Calu3 (cell line): ENCODE measurements around the gene ASMTL. TPM values are rescaled to one million over a fixed set of nuclear protein-coding genes. Genes with fewer than 3 reads are reported as not detected.
"Not testable (repeated sequence)": the region's sequence is repeated elsewhere in the genome, so short reads cannot be mapped to it uniquely, and the experiment has no call there.

Experiments
- BruUV-seq: library from RNA; stranded (reverse); fragments of 400-500 nt; replicated peaks from 2 replicates; lab custom pipeline; 2021; lab: Mats Ljungman, UMichigan
- CTCF ChIA-PET: fragments of 300-600 bp; sonication (Branson Sonifier 250); formaldehyde crosslinking; loops from one replicate; lab custom pipeline; 2022; ENCODE audit warnings: antibody characterized with exemption; lab: Charles Lee
- DNase-seq: peaks from one replicate; pipeline ENCODE4 v3.0.0; 2022
- H3K27ac Mint-ChIP-seq: one replicate; pipeline ENCODE4 v1.8.0; 2022; ENCODE audit warnings: mixed read lengths; ENCODE audit not compliant: unreplicated experiment
- H3K27me3 Mint-ChIP-seq: one replicate; pipeline ENCODE4 v1.8.0; 2022; ENCODE audit warnings: mixed read lengths; ENCODE audit not compliant: unreplicated experiment
- H3K36me3 Mint-ChIP-seq: one replicate; pipeline ENCODE4 v1.8.0; 2022; ENCODE audit warnings: mild to moderate bottlenecking, moderate library complexity, mixed read lengths; ENCODE audit not compliant: insufficient read depth, unreplicated experiment
- H3K4me1 Mint-ChIP-seq: one replicate; pipeline ENCODE4 v1.8.0; 2022; ENCODE audit warnings: mild to moderate bottlenecking, low read depth, mixed read lengths; ENCODE audit not compliant: unreplicated experiment
- H3K4me3 Mint-ChIP-seq: one replicate; pipeline ENCODE4 v1.8.0; 2022; ENCODE audit warnings: mild to moderate bottlenecking, low read depth, moderate library complexity, mixed read lengths; ENCODE audit not compliant: unreplicated experiment
- H3K9me3 Mint-ChIP-seq: one replicate; pipeline ENCODE4 v1.8.0; 2022; ENCODE audit warnings: low read depth, mixed read lengths; ENCODE audit not compliant: unreplicated experiment
- intact Hi-C: fragments of 100-400 bp; cut with micrococcal nuclease; formaldehyde crosslinking; loops from one replicate; pipeline ENCODE4 v1.10.0; 2022; ENCODE audit not compliant: unreplicated experiment
- total RNA-seq: library from RNA; stranded (reverse); gene quantifications from 2 replicates; pipeline ENCODE4 v1.2.3, GENCODE V29; 2022
- TF ChIP-seq, protein P1 (sequence below): fragments of 200-600 bp; IDR thresholded peaks from one replicate; pipeline ENCODE4 v1.8.0; 2022; ENCODE audit warnings: antibody characterized with exemption; ENCODE audit not compliant: unreplicated experiment

The ASMTL gene
- total RNA-seq, 1 experiment from 2014 or later = 14.4 TPM

DNA sequence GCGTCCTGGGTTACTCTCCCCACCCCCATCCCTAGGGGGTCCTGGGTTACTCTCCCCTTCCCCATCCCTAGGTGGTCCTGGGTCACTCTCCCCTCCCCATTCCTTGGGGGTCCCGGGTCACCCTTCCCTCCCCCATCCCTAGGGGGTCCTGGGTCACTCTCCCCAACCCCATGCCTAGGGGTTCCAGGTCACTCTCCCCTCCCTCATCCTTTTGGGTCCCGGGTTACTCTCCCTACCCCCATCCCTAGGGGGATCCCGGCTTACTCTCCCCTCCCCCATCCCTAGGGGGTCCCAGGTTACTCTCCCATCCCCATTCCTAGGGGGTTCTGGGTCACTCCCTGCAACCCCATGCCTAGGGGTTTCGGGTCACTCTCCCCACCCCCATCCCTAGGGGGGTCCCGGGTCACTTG, 1.5 kb downstream of the ASMTL start:
- CTCF ChIA-PET = no interaction called here
- TF ChIP-seq, protein P1, sequence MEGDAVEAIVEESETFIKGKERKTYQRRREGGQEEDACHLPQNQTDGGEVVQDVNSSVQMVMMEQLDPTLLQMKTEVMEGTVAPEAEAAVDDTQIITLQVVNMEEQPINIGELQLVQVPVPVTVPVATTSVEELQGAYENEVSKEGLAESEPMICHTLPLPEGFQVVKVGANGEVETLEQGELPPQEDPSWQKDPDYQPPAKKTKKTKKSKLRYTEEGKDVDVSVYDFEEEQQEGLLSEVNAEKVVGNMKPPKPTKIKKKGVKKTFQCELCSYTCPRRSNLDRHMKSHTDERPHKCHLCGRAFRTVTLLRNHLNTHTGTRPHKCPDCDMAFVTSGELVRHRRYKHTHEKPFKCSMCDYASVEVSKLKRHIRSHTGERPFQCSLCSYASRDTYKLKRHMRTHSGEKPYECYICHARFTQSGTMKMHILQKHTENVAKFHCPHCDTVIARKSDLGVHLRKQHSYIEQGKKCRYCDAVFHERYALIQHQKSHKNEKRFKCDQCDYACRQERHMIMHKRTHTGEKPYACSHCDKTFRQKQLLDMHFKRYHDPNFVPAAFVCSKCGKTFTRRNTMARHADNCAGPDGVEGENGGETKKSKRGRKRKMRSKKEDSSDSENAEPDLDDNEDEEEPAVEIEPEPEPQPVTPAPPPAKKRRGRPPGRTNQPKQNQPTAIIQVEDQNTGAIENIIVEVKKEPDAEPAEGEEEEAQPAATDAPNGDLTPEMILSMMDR = no peak
- H3K27ac Mint-ChIP-seq = peak overlapping the region; percentile 33
- no peaks in the 10 kb centered on the region for H3K4me1 Mint-ChIP-seq
- peaks cover 7% of the 10 kb centered on the region for H3K9me3 Mint-ChIP-seq
- BruUV-seq = no TSS peak
- intact Hi-C loops = loop anchor here (5.0 to 10.0 kb wide), 2 partner anchors 131 to 1364 kb away; no protein-coding TSS in a partner anchor
- H3K27me3 Mint-ChIP-seq = peaks cover 12% of the 10 kb centered on the region
- H3K4me3 Mint-ChIP-seq = peak overlapping the region; percentile 81
- peaks cover 43% of the 10 kb centered on the region for H3K36me3 Mint-ChIP-seq
- DNase-seq = no peak

DNA sequence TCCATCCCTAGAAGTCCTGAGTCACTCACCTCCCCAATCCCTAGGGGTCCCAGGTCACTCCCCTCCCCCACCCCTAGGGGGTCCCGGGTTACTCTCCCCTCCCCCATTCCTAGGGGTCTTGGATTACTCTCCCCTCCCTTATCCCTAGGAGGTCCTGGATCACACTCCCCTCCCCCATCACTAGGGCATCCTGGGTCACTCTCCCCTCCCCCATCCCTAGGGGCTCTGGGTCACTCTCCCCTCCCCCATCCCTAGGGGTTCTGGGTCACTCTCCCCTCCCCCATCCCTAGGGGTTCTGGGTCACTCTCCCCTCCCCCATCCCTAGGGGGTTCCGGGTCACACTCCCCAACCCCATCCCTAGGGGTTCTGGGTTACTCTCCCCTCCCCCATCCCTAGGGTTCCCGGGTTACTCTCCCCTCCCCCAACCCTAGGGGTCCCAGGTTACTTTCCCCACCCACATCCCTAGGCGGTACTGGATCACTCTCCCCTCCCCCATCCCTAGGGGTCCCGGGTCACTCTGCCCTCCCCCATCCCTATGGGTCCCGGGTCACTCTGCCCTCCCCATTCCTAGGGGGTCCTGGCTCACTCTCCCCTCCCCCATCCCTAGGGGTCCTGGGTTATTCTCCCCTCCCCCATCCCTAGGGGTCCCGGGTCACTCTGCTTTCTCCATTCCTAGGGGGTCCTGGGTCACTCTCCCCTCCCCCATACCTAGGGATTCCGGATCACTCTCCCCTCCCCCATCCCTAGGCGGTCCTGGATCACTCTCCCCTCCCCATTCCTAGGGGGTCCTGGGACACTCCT, 2.1 kb downstream of the ASMTL start:
- intact Hi-C loops = loop anchor here (5.0 to 10.0 kb wide), 2 partner anchors 132 to 1364 kb away; no protein-coding TSS in a partner anchor
- peaks cover 43% of the 10 kb centered on the region for H3K36me3 Mint-ChIP-seq
- BruUV-seq = no TSS peak
- no peak overlapping the region for H3K27ac Mint-ChIP-seq
- no peaks in the 10 kb centered on the region for H3K4me1 Mint-ChIP-seq
- H3K27me3 Mint-ChIP-seq = peaks cover 7% of the 10 kb centered on the region
- TF ChIP-seq, protein P1 = no peak
- no peak overlapping the region for H3K4me3 Mint-ChIP-seq
- H3K9me3 Mint-ChIP-seq = peaks cover 7% of the 10 kb centered on the region
- DNase-seq = no peak
- CTCF ChIA-PET = no interaction called here

DNA sequence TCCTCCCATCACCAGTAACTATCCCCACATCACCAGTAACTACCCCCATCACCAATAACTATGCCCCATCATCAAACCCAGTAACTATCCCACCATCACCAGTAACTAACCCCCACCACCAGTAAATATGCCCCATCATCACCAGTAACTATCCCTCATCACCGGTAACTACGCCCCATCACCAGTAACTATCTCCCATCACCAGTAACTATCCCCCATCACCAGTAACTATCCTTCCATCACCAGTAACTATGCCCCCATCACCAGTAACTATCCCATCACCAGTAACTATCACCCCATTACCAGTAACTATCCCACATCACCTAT, 2.9 kb downstream of the ASMTL start:
- peaks cover 10% of the 10 kb centered on the region for H3K9me3 Mint-ChIP-seq
- BruUV-seq = no TSS peak
- TF ChIP-seq, protein P1 = no peak
- no peak for DNase-seq
- peaks cover 43% of the 10 kb centered on the region for H3K36me3 Mint-ChIP-seq
- H3K27ac Mint-ChIP-seq = peak overlapping the region; percentile 9
- H3K27me3 Mint-ChIP-seq = no peaks in the 10 kb centered on the region
- no peak overlapping the region for H3K4me3 Mint-ChIP-seq
- intact Hi-C loops = loop anchor here (5.0 to 10.0 kb wide), 2 partner anchors 133 to 1365 kb away; no protein-coding TSS in a partner anchor
- H3K4me1 Mint-ChIP-seq = no peaks in the 10 kb centered on the region
- CTCF ChIA-PET = no interaction called here

DNA sequence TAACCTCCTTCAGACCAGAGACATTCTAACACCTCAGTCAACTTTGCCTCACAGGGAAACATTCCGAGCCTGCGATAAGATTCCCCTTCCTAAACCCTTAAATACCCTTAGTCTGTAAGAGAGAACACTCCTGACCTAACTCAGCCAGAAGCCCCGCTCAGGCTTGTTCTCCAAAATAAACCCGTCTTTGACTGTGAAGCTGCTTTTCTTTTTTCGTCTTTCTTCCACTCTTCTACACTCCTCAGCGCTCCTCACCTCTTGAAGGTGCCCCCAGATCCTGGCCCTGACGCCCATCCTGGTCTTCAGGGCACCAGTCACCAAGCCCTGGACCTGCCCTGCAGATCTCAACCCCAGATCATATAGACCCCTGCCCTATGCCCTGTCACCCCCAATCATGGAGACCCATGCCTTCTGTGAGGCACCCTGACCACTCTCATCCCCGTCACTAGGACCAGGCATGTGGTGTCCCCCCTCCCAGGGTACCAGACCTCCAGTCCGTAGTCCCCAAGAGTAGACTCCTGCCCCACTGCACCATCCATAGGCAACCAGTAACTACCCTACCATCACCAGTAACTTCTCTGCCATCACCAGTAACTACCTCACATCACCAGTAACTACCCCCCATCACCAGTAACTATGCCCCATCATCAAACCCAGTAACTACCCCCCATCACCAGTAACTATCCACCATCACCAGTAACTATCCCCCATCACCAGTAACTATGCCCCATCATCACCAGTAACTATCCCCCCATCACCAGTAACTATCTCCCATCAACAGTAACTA, 3.5 kb downstream of the ASMTL start:
- Mint-ChIP-seq H3K27ac (peak overlapping the region; percentile 9), H3K4me1 (no peaks in the 10 kb centered on the region), H3K9me3 (peaks cover 12% of the 10 kb centered on the region), H3K36me3 (peaks cover 43% of the 10 kb centered on the region), H3K27me3 (no peaks in the 10 kb centered on the region), H3K4me3 (no peak overlapping the region)
- intact Hi-C loops = no loop called here
- no TSS peak for BruUV-seq
- CTCF ChIA-PET = no interaction called here
- DNase-seq = no peak
- TF ChIP-seq, protein P1 = no peak

DNA sequence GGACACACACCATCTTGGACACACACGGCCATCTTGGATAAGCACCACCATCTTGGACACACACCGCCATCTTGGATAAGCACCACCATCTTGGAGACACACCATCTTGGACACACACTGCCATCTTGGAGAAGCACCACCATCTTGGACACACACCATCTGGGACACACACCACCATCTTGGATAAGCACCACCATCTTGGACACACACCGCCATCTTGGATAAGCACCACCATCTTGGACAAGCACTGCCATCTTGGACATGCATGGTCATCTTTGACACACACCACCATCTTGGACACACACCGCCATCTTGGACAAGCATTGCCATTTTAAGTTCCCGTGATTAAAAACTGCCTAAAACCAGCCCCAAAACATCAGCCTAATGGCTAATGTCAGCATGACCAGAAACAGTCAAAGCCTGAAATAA, 4.1 kb downstream of the ASMTL start:
- CTCF ChIA-PET, intact Hi-C loops, H3K4me1 Mint-ChIP-seq, H3K27me3 Mint-ChIP-seq, DNase-seq, BruUV-seq, H3K4me3 Mint-ChIP-seq: not testable (repeated sequence)
- H3K9me3 Mint-ChIP-seq = peaks cover 12% of the 10 kb centered on the region
- peak overlapping the region; percentile 9 for H3K27ac Mint-ChIP-seq
- H3K36me3 Mint-ChIP-seq = peaks cover 46% of the 10 kb centered on the region

DNA sequence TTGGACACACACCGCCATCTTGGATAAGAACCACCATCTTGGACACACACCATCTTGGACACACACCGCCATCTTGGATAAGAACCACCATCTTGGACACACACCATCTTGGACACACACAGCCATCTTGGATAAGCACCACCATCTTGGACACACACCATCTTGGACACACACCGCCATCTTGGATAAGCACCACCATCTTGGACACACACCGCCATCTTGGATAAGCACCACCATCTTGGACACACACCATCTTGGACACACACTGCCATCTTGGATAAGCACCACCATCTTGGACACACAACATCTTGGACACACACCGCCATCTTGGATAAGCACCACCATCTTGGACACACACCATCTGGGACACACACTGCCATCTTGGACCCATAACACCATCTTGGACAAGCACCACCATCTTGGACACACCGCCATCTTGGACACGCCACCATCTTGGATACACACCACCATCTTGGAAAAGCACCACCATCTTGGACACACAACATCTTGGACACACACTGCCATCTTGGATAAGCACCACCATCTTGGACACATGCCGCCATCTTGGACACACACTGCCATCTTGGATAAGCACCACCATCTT, 4.6 kb downstream of the ASMTL start:
- H3K9me3 Mint-ChIP-seq = peaks cover 12% of the 10 kb centered on the region
- H3K4me3 Mint-ChIP-seq, BruUV-seq, CTCF ChIA-PET, H3K27me3 Mint-ChIP-seq, H3K4me1 Mint-ChIP-seq, H3K27ac Mint-ChIP-seq, DNase-seq, intact Hi-C loops: not testable (repeated sequence)
- peaks cover 41% of the 10 kb centered on the region for H3K36me3 Mint-ChIP-seq
